Measurements from ENCODE around the gene PRMT2.
"Not testable (repeated sequence)": the region's sequence is repeated elsewhere in the genome, so short reads cannot be mapped to it uniquely, and the experiment has no call there.

The PRMT2 gene

GRCh38 chr21:46675595-46676280 lies 40.3 kb downstream of the PRMT2 start:
- DNase-seq, result no peak

GRCh38 chr21:46676542-46676941 lies 41.1 kb downstream of the PRMT2 start:
- not testable (repeated sequence) for DNase-seq

- DNase-seq, result not testable (repeated sequence)
Observed at GRCh38 chr21:46681593-46681992, 46.1 kb downstream of the PRMT2 start.

DNA sequence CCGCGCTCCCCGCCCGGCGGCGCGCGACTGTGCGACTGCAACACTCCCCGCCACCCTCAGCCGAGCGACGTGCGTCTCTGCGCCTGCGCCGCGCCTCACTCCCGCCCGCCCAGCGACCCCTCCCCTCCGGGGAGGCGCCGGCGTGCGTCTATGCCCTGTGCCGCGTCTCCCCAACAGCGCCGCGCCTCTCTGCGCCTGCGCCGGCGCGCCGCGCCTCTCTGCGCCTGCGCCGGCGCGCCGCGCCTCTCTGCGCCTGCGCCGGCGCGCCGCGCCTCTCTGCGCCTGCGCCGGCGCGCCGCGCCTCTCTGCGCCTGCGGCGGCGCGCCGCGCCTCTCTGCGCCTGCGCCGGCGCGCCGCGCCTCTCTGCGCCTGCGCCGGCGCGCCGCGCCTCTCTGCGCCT lies 63.2 kb downstream of the PRMT2 start:
- DNase-seq, result not testable (repeated sequence)

- DNase-seq, result not testable (repeated sequence)
Observed at GRCh38 chr21:46699104-46699503, 63.6 kb downstream of the PRMT2 start.
